Measurements from ENCODE around the gene DNAH17.

The DNAH17 gene

GRCh38 chr17:78383725-78384471 lies 193.3 kb downstream of the DNAH17 start:
- Mint-ChIP-seq H3K27ac (peak overlapping the region; percentile 95), H3K27me3 (no peaks in the 10 kb centered on the region), H3K4me1 (peaks cover 93% of the 10 kb centered on the region), H3K4me3 (peak overlapping the region; percentile 65), H3K36me3 (peaks cover 17% of the 10 kb centered on the region), H3K9me3 (peaks cover 3% of the 10 kb centered on the region)
- ATAC-seq: peak; percentile 49

GRCh38 chr17:78381601-78382232 lies 195.5 kb downstream of the DNAH17 start:
- Mint-ChIP-seq H3K27me3 (no peaks in the 10 kb centered on the region), H3K4me3 (peak overlapping the region; percentile 67), H3K27ac (peak overlapping the region; percentile 95), H3K36me3 (peaks cover 15% of the 10 kb centered on the region), H3K4me1 (peaks cover 83% of the 10 kb centered on the region), H3K9me3 (peaks cover 1% of the 10 kb centered on the region)
- ATAC-seq: peak; percentile 38

GRCh38 chr17:78380370-78380769 lies 196.8 kb downstream of the DNAH17 start:
- peaks cover 12% of the 10 kb centered on the region for H3K36me3 Mint-ChIP-seq
- H3K27me3 Mint-ChIP-seq: no peaks in the 10 kb centered on the region
- ATAC-seq: no peak
- H3K27ac Mint-ChIP-seq: peak overlapping the region; percentile 95
- H3K9me3 Mint-ChIP-seq: no peaks in the 10 kb centered on the region
- H3K4me3 Mint-ChIP-seq: peak overlapping the region; percentile 15
- peaks cover 69% of the 10 kb centered on the region for H3K4me1 Mint-ChIP-seq

- Mint-ChIP-seq H3K9me3 (no peaks in the 10 kb centered on the region), H3K4me1 (peaks cover 57% of the 10 kb centered on the region), H3K27me3 (no peaks in the 10 kb centered on the region), H3K36me3 (peaks cover 12% of the 10 kb centered on the region), H3K4me3 (peak overlapping the region; percentile 98), H3K27ac (peak overlapping the region; percentile 92)
- no peak for ATAC-seq
These were observed 198.1 kb downstream of the DNAH17 start for GRCh38 chr17:78379131-78379491.

GRCh38 chr17:78378225-78379130 lies 198.7 kb downstream of the DNAH17 start, which contains the start of gene PGS1:
TSS of gene PGS1 (plus strand) at chr17:78378649. CDS start at chr17:78378666, 17 bp downstream.
- peak within 1 kb of the TSS; percentile 98 for H3K4me3 Mint-ChIP-seq
- no peaks in the 10 kb centered on the region for H3K9me3 Mint-ChIP-seq
- ATAC-seq: peak; percentile 85
- peaks cover 12% of the 10 kb centered on the region for H3K36me3 Mint-ChIP-seq
- no peaks in the 10 kb centered on the region for H3K27me3 Mint-ChIP-seq
- peak within 1 kb of the TSS; percentile 92 for H3K27ac Mint-ChIP-seq
- H3K4me1 Mint-ChIP-seq: peaks cover 50% of the 10 kb centered on the region

- Mint-ChIP-seq H3K27ac (peak overlapping the region; percentile 92), H3K4me3 (peak overlapping the region; percentile 98), H3K4me1 (peaks cover 44% of the 10 kb centered on the region), H3K27me3 (no peaks in the 10 kb centered on the region), H3K9me3 (no peaks in the 10 kb centered on the region), H3K36me3 (peaks cover 12% of the 10 kb centered on the region)
- no peak for ATAC-seq
These were observed 199.4 kb downstream of the DNAH17 start for GRCh38 chr17:78377858-78378224.

GRCh38 chr17:78376161-78376560 lies 201.0 kb downstream of the DNAH17 start:
- Mint-ChIP-seq H3K27ac (no peak overlapping the region), H3K9me3 (no peaks in the 10 kb centered on the region), H3K36me3 (peaks cover 5% of the 10 kb centered on the region), H3K4me1 (peaks cover 27% of the 10 kb centered on the region), H3K4me3 (no peak overlapping the region), H3K27me3 (no peaks in the 10 kb centered on the region)
- no peak for ATAC-seq

GRCh38 chr17:78375401-78376151 lies 201.6 kb downstream of the DNAH17 start:
- Mint-ChIP-seq H3K4me3 (no peak overlapping the region), H3K27ac (no peak overlapping the region), H3K36me3 (peaks cover 5% of the 10 kb centered on the region), H3K27me3 (no peaks in the 10 kb centered on the region), H3K4me1 (peaks cover 22% of the 10 kb centered on the region), H3K9me3 (no peaks in the 10 kb centered on the region)
- ATAC-seq: no peak

GRCh38 chr17:78374631-78375274 lies 202.4 kb downstream of the DNAH17 start:
- no peak for ATAC-seq
- Mint-ChIP-seq H3K4me3 (no peak overlapping the region), H3K27ac (peak overlapping the region; percentile 20), H3K36me3 (peaks cover 5% of the 10 kb centered on the region), H3K27me3 (no peaks in the 10 kb centered on the region), H3K9me3 (no peaks in the 10 kb centered on the region), H3K4me1 (peaks cover 15% of the 10 kb centered on the region)

GRCh38 chr17:78374189-78374588 lies 203.0 kb downstream of the DNAH17 start:
- Mint-ChIP-seq H3K4me1 (peaks cover 11% of the 10 kb centered on the region), H3K36me3 (peaks cover 5% of the 10 kb centered on the region), H3K9me3 (no peaks in the 10 kb centered on the region), H3K27ac (peak overlapping the region; percentile 20), H3K27me3 (no peaks in the 10 kb centered on the region), H3K4me3 (no peak overlapping the region)
- ATAC-seq: no peak
